SK-N-SH (cell line): ENCODE data around the gene PUSL1. TPM values are rescaled to one million over a fixed set of nuclear protein-coding genes. Genes with fewer than 3 reads are reported as not detected.

ENCODE experiments used
- CTCF ChIA-PET: fragments of 300-600, 350-600 bp; formaldehyde crosslinking; extraction: SDS; loops from one replicate; lab custom pipeline; 2021; lab: Yijun Ruan, JAX
- POLR2A ChIA-PET: fragments of 350-600 bp; sonication (Branson Sonifier 250); formaldehyde crosslinking; extraction: SDS; loops from one replicate; lab custom pipeline; 2020; ENCODE audit warnings: antibody characterized with exemption, inconsistent platforms; lab: Yijun Ruan, JAX
- DNase-seq: peaks from one replicate; pipeline ENCODE4 v3.0.0; 2012
- H2AFZ ChIP-seq: fragments of 200-600 bp; sonication (generic); 2 replicates; pipeline ENCODE4 v1.8.1; 2016; ENCODE audit warnings: antibody characterized with exemption, mild to moderate bottlenecking, low read depth
- H3F3A ChIP-seq: fragments of 200-600 bp; sonication (generic); replicated peaks from 2 replicates; pipeline ENCODE3; 2016; ENCODE audit warnings: antibody characterized with exemption, mild to moderate bottlenecking; ENCODE audit not compliant: insufficient read depth
- H3K27ac ChIP-seq, 2 experiments: fragments of 200-500 bp in 1 of 2; fragments of 200-600 bp in 1 of 2; sonication (Bioruptor generic) in 1 of 2; sonication (generic), shearing (Covaris generic) in 1 of 2; 2 replicates each; pipeline versions ENCODE4 v1.5.1 to v1.6.1; 2014 to 2016; ENCODE audit warnings: low read depth in 2 of 2, inconsistent platforms in 1 of 2, low read length in 1 of 2, mild to moderate bottlenecking in 1 of 2, mixed read lengths in 1 of 2
- H3K27me3 ChIP-seq: fragments of 200-600 bp; sonication (generic), shearing (Covaris generic); 2 replicates; pipeline ENCODE4 v1.6.1; 2016; ENCODE audit warnings: mixed run types; ENCODE audit not compliant: insufficient read depth
- H3K36me3 ChIP-seq, 2 experiments: fragments of 200-500 bp in 1 of 2; fragments of 200-600 bp in 1 of 2; sonication (Bioruptor generic) in 1 of 2; sonication (generic) in 1 of 2; replicated peaks in 1 of 2; 2 replicates each; pipeline versions ENCODE3 to v1.5.1; 2014 to 2016; ENCODE audit warnings: low read length in 1 of 2, mild to moderate bottlenecking in 1 of 2; ENCODE audit not compliant: insufficient read depth in 2 of 2, control insufficient read depth in 1 of 2
- H3K4me1 ChIP-seq, 2 experiments: fragments of 200-500 bp in 1 of 2; fragments of 200-600 bp in 1 of 2; sonication (Bioruptor generic) in 1 of 2; sonication (generic), shearing (Covaris generic) in 1 of 2; 2 replicates each; pipeline versions ENCODE4 v1.5.1 to v1.6.1; 2014 to 2016; ENCODE audit warnings: low read depth in 1 of 2, low read length in 1 of 2, mixed run types in 1 of 2; ENCODE audit not compliant: insufficient read depth in 2 of 2, control insufficient read depth in 1 of 2
- H3K4me2 ChIP-seq: fragments of 200-600 bp; sonication (generic), shearing (Covaris generic); 2 replicates; pipeline ENCODE4 v1.6.1; 2017; ENCODE audit warnings: mixed run types
- H3K4me3 ChIP-seq, 2 experiments: fragments of 200-500 bp in 1 of 2; fragments of 200-600 bp in 1 of 2; sonication (Bioruptor generic) in 1 of 2; sonication (generic), shearing (Covaris generic) in 1 of 2; 2 replicates each; pipeline versions ENCODE4 v1.5.1 to v1.8.1; 2014 to 2016; ENCODE audit warnings: low read depth in 2 of 2, inconsistent platforms in 1 of 2, low read length in 1 of 2, mild to moderate bottlenecking in 1 of 2, mixed read lengths in 1 of 2, moderate library complexity in 1 of 2
- H3K79me2 ChIP-seq: fragments of 200-600 bp; sonication (generic); 2 replicates; pipeline ENCODE4 v1.8.1; 2017; ENCODE audit warnings: mild to moderate bottlenecking; ENCODE audit not compliant: insufficient read depth
- H3K9ac ChIP-seq: fragments of 200-600 bp; sonication (generic); 2 replicates; pipeline ENCODE4 v1.6.1; 2017; ENCODE audit warnings: mixed run types
- H3K9me2 ChIP-seq: fragments of 200-600 bp; sonication (generic); 2 replicates; pipeline ENCODE4 v1.6.1; 2017; ENCODE audit warnings: mixed run types
- H3K9me3 ChIP-seq: fragments of 200-600 bp; sonication (generic); 2 replicates; pipeline ENCODE4 v1.6.1; 2017; ENCODE audit warnings: mixed run types, mild to moderate bottlenecking, moderate library complexity
- H4K20me1 ChIP-seq: fragments of 200-600 bp; sonication (generic); 2 replicates; pipeline ENCODE4 v1.6.1; 2017; ENCODE audit warnings: mild to moderate bottlenecking, mixed run types; ENCODE audit not compliant: insufficient read depth
- CHD2 ChIP-seq: fragments of 150-350 bp; IDR thresholded peaks from 2 replicates; pipeline ENCODE4 v1.6.1; 2018; ENCODE audit warnings: low read length; ENCODE audit not compliant: partially characterized antibody
- CTCF ChIP-seq: fragments of 200-600 bp; sonication (generic); IDR thresholded peaks from 2 replicates; pipeline ENCODE4 v1.6.1; 2017; ENCODE audit warnings: antibody characterized with exemption, mild to moderate bottlenecking, moderate library complexity
- ELF1 ChIP-seq: IDR thresholded peaks from 2 replicates; pipeline ENCODE4 v1.4.0; 2012
- EZH2phosphoT487 ChIP-seq: fragments of 200-600 bp; sonication (generic); IDR thresholded peaks from 2 replicates; pipeline ENCODE4 v1.6.1; 2017; ENCODE audit warnings: low read depth, mixed run types, mild to moderate bottlenecking, antibody characterized with exemption, moderate library complexity, borderline replicate concordance
- FOXM1 ChIP-seq: IDR thresholded peaks from 2 replicates; pipeline ENCODE4 v1.4.0; 2012; ENCODE audit warnings: low read depth, mild to moderate bottlenecking
- MAX ChIP-seq: IDR thresholded peaks from 2 replicates; pipeline ENCODE4 v1.4.0; 2012; ENCODE audit warnings: low read depth
- NFIC ChIP-seq: IDR thresholded peaks from 2 replicates; pipeline ENCODE4 v1.4.0; 2012; ENCODE audit warnings: borderline replicate concordance
- RAD21 ChIP-seq: IDR thresholded peaks from 2 replicates; pipeline ENCODE4 v1.6.1; 2012; ENCODE audit warnings: mild to moderate bottlenecking, low read length
- RCOR1 ChIP-seq: fragments of 150-350 bp; IDR thresholded peaks from 2 replicates; pipeline ENCODE4 v1.6.1; 2017; ENCODE audit warnings: antibody characterized with exemption, low read length
- RFX5 ChIP-seq: IDR thresholded peaks from 2 replicates; pipeline ENCODE4 v1.6.1; 2012; ENCODE audit warnings: mild to moderate bottlenecking, improper control_type of control experiment, low read length
- SMC3 ChIP-seq: IDR thresholded peaks from 2 replicates; pipeline ENCODE4 v1.6.1; 2012; ENCODE audit warnings: low read depth, low read length, improper control_type of control experiment
- TAF1 ChIP-seq: IDR thresholded peaks from 2 replicates; pipeline ENCODE4 v1.6.1; 2012; ENCODE audit warnings: low read depth, mild to moderate bottlenecking, low read length, moderate library complexity, borderline replicate concordance
- TEAD4 ChIP-seq: IDR thresholded peaks from 2 replicates; pipeline ENCODE4 v1.4.0; 2012; ENCODE audit warnings: mild to moderate bottlenecking, borderline replicate concordance; ENCODE audit not compliant: insufficient read depth
- WGBS: methylation state at CpG from one replicate; pipeline ENCODE4 v1.1.6; 2017; ENCODE audit warnings: low lambda C conversion rate; 5-methylcytosine and 5-hydroxymethylcytosine counted together
- polyA plus RNA-seq, 3 experiments: library from polyadenylated mRNA; depleted of rRNA; stranded (reverse); fragments of >200 nt; gene quantifications; 2 replicates each; pipeline ENCODE4 v1.2.3, GENCODE V29; 2012
- TF ChIP-seq, protein P1 (sequence below): IDR thresholded peaks from 2 replicates; pipeline ENCODE4; 2012

PUSL1 gene
- polyA plus RNA-seq, 1 of the 3 experiments (the other 2 are of a cell fraction): 19.0 TPM

DNA sequence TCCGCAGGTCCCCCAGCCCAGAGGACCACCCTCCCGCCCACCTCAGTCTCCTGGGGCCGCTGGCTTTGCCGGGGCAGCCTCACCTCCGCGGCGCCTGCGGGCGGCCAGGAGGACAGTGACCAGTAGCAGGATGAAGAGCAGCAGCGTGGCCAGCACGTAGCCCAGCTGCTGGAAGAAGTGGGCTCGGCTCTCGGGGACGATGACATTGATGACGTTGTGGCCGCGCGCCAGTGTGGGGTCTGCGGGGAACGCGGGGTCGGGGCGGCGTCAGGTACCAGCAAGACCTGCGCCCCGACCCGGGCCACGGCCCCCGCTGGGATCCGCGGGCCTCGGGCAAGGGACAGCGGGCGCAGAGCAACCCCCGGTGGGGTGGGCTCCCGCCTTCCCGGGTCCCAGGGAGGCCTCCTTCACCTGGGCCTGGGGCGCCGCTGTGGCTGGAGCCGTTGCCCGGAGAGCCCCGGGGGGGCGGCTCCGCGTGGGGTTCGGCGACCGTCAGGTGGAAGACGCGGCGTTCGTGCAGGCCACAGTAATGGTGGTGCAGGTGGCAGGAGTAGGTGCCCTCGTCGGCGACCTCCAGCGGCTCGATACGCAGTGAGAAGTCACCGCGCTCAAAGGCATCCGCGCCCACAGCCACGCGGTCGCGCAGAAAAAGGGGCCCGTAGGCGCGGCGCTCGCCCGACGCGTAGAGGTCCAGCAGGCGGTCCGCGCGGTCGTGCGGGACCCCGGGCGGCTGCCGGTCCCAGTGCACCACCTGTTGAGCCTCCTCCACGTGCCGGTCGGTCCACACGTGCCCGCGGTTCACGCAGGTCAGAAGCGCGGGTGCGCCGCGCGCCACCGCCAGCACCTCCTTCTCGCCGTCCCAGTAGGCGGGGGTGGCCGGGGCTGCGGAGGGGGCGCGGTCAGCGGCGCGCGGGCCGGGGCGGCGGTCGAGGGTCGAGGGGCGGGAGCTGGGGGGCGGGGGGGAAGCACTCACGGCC lies 46.2 kb downstream of the PUSL1 start:
- H3K27ac ChIP-seq: no peak overlapping the region
- no peaks in the 10 kb centered on the region for H4K20me1 ChIP-seq
- DNase-seq: peak; percentile 63
- H3K9me2 ChIP-seq: no peaks in the 10 kb centered on the region
- no peaks in the 10 kb centered on the region for H3K27me3 ChIP-seq
- H3K9ac ChIP-seq: no peak overlapping the region
- no peaks in the 10 kb centered on the region for H3K9me3 ChIP-seq
- ChIA-PET CTCF (interaction anchor here (1.0 to 5.1 kb wide), 3 partner anchors 9 to 20 kb away, joined by 3 to 48 read pairs (median 10); partner anchors contain the start of gene AURKAIP1), POLR2A (interaction anchor here (1.0 to 1.3 kb wide), 2 partner anchors 17 to 21 kb away, joined by 4 to 6 read pairs; partner anchors contain the start of gene AURKAIP1)
- WGBS: no CpG with 5 or more reads among the region's 116 CpGs
- H3F3A ChIP-seq: peaks cover 9% of the 10 kb centered on the region
- H3K4me3 ChIP-seq: peak overlapping the region in 1 of 2 experiments; percentile 31; a peak in 1 of 4 replicates
- peaks cover 7 to 51% of the 10 kb centered on the region in 2 experiments; a peak in 2 of 4 replicates for H3K4me1 ChIP-seq
- H3K36me3 ChIP-seq: no peaks in the 10 kb centered on the region
- TF ChIP-seq, protein P1, sequence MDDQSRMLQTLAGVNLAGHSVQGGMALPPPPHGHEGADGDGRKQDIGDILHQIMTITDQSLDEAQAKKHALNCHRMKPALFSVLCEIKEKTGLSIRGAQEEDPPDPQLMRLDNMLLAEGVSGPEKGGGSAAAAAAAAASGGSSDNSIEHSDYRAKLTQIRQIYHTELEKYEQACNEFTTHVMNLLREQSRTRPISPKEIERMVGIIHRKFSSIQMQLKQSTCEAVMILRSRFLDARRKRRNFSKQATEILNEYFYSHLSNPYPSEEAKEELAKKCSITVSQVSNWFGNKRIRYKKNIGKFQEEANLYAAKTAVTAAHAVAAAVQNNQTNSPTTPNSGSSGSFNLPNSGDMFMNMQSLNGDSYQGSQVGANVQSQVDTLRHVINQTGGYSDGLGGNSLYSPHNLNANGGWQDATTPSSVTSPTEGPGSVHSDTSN: peak; percentile 15; the same call in 1 of the 2 replicates
- no peak for TF ChIP-seq SMC3
- H3K4me2 ChIP-seq: no peak overlapping the region
- no peak overlapping the region for H2AFZ ChIP-seq
- no peaks in the 10 kb centered on the region for H3K79me2 ChIP-seq

- peak; percentile 87 for DNase-seq
- Histone ChIP-seq H3K9me2 (no peaks in the 10 kb centered on the region), H4K20me1 (no peaks in the 10 kb centered on the region), H3K4me3 (peak overlapping the region in 1 of 2 experiments; percentile 39; a peak in 2 of 4 replicates), H3K79me2 (no peaks in the 10 kb centered on the region), H3K9ac (no peak overlapping the region), H3F3A (peaks cover 9% of the 10 kb centered on the region), H3K36me3 (no peaks in the 10 kb centered on the region), H3K4me2 (no peak overlapping the region), H3K9me3 (no peaks in the 10 kb centered on the region), H3K27ac (peak overlapping the region in 1 of 2 experiments; percentile 34; a peak in 1 of 4 replicates), H2AFZ (no peak overlapping the region), H3K4me1 (peaks cover 13 to 59% of the 10 kb centered on the region in 2 experiments; a peak in 3 of 4 replicates), H3K27me3 (no peaks in the 10 kb centered on the region)
- CTCF ChIA-PET: interaction anchor here (1.0 to 5.1 kb wide), 3 partner anchors 10 to 19 kb away, joined by 3 to 48 read pairs (median 10); partner anchors contain the start of gene AURKAIP1
- POLR2A ChIA-PET: interaction anchor here (1.0 to 1.3 kb wide), 2 partner anchors 16 to 20 kb away, joined by 4 to 6 read pairs; partner anchors contain the start of gene AURKAIP1
- TF ChIP-seq MAX (peak; percentile 60; the same call in 1 of the 2 replicates), RAD21 (no peak)
- WGBS: 1% methylated on average over 15 of the region's 52 CpGs
Measured at GRCh38 chr1:1355416-1355815, 47.0 kb downstream of the PUSL1 start.

DNA sequence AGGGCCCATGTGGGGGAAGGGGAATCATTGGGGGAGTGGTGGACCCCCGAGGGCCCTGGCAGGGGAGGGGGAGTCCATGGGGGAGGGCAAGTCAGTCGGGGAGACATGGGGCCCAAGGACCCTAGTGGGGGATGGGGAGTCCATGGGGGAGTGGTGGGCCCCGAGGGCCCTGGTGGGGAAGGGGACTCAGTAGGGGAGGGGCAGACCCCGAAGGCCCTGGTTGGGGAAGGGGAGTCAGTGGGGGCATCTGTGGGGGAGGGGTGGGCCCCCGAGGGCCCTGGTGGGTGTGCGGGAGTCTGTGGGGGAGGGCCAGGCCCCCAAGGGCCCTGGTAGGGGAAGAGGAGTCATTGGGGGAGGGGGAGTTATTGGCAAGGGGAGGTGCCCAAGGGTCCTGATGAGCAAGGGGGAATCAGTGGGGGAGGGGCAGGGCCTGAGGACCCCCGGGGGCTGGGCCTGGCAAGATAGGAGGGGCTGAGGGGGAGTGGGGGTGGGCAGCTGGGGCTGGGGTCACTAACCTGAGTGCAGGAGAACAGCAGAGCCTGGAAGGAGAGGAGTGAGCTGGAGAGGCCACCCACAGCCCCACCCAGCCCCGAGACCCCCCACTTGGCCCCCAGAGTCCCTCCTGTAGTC lies 47.9 kb downstream of the PUSL1 start:
- ChIA-PET POLR2A (interaction anchor here (1.3 kb wide), 1 partner anchor 15 kb away, joined by 4 read pairs; no protein-coding TSS in a partner anchor), CTCF (interaction anchor here (5.1 kb wide), 1 partner anchor 16 kb away, joined by 48 read pairs; no protein-coding TSS in a partner anchor)
- Histone ChIP-seq H3K27me3 (no peaks in the 10 kb centered on the region), H3K79me2 (no peaks in the 10 kb centered on the region), H3K9me3 (no peaks in the 10 kb centered on the region), H3K27ac (no peak overlapping the region; a peak in 1 of 4 replicates), H3K4me3 (no peak overlapping the region), H3K4me1 (peaks cover 20 to 68% of the 10 kb centered on the region in 2 experiments; a peak in 3 of 4 replicates), H3K4me2 (no peak overlapping the region), H3F3A (peaks cover 9% of the 10 kb centered on the region), H3K36me3 (no peaks in the 10 kb centered on the region), H4K20me1 (no peaks in the 10 kb centered on the region), H3K9ac (no peak overlapping the region), H2AFZ (no peak overlapping the region), H3K9me2 (no peaks in the 10 kb centered on the region)
- DNase-seq: no peak
- TF ChIP-seq TAF1 (no peak), NFIC (no peak), RCOR1 (no peak), CHD2 (no peak), FOXM1 (no peak), CTCF (no peak), RFX5 (no peak), SMC3 (no peak), TEAD4 (no peak), EZH2phosphoT487 (no peak), ELF1 (no peak)
- WGBS: 42% methylated on average over 8 of the region's 8 CpGs
